ENCODE results near the gene CAV3. TPM values are rescaled to one million over a fixed set of nuclear protein-coding genes. Genes with fewer than 3 reads are reported as not detected.

Gene CAV3
- total RNA-seq, 3 donors from 2014 or later: not detected

DNA sequence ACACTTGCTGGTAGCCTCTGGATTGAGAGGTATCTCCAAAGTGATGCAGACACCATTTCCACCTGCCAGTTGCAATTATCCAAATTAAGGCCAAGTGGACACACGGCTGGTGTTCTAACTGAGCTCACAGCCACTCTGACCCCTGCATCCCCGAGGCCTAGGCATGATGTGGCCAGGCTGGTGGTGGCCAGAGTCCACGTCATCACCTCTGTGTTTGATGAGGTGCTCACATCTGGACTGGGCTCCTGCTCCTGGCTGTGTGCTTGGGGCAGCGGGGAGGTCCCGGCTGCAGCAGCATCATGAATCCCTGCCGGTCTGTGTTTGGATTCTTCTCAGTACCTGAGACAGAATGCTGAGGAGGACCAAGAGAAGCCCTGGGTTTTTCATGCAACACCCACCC is 30.9 kb downstream of the CAV3 start:
- peaks cover 19% of the 10 kb centered on the region for H3K4me1 ChIP-seq (ENCODE audit: low read depth)
- TF ChIP-seq, protein P1, sequence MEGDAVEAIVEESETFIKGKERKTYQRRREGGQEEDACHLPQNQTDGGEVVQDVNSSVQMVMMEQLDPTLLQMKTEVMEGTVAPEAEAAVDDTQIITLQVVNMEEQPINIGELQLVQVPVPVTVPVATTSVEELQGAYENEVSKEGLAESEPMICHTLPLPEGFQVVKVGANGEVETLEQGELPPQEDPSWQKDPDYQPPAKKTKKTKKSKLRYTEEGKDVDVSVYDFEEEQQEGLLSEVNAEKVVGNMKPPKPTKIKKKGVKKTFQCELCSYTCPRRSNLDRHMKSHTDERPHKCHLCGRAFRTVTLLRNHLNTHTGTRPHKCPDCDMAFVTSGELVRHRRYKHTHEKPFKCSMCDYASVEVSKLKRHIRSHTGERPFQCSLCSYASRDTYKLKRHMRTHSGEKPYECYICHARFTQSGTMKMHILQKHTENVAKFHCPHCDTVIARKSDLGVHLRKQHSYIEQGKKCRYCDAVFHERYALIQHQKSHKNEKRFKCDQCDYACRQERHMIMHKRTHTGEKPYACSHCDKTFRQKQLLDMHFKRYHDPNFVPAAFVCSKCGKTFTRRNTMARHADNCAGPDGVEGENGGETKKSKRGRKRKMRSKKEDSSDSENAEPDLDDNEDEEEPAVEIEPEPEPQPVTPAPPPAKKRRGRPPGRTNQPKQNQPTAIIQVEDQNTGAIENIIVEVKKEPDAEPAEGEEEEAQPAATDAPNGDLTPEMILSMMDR (IDR thresholded peaks at IDR 0.05): no peak
- DNase-seq (no peak), ATAC-seq (no peak)
- H3K9me3 ChIP-seq: no peaks in the 10 kb centered on the region
- intact Hi-C loops (cut with DNase I, micrococcal nuclease): no loop called here
- H3K36me3 ChIP-seq (ENCODE audit: low read depth): no peaks in the 10 kb centered on the region
- no peak overlapping the region for H3K4me3 ChIP-seq

GRCh38 chr3:8765528-8765927 is 31.9 kb downstream of the CAV3 start:
- Histone ChIP-seq H3K36me3 (ENCODE audit: low read depth) (no peaks in the 10 kb centered on the region), H3K4me1 (ENCODE audit: low read depth) (peaks cover 19% of the 10 kb centered on the region), H3K4me3 (no peak overlapping the region), H3K9me3 (no peaks in the 10 kb centered on the region)
- intact Hi-C loops (cut with DNase I, micrococcal nuclease): no loop called here
- TF ChIP-seq, protein P1 (IDR thresholded peaks at IDR 0.05): no peak
- ATAC-seq (no peak), DNase-seq (no peak)

- Histone ChIP-seq H3K4me3 (no peak overlapping the region), H3K9me3 (no peaks in the 10 kb centered on the region), H3K4me1 (ENCODE audit: low read depth) (peaks cover 19% of the 10 kb centered on the region), H3K36me3 (ENCODE audit: low read depth) (no peaks in the 10 kb centered on the region)
- intact Hi-C loops (cut with DNase I, micrococcal nuclease): no loop called here
- ATAC-seq (no peak), DNase-seq (no peak)
- TF ChIP-seq, protein P1 (IDR thresholded peaks at IDR 0.05): no peak
Measured at GRCh38 chr3:8766148-8766547, 32.5 kb downstream of the CAV3 start.

- intact Hi-C loops (cut with DNase I, micrococcal nuclease): no loop called here
- no peak for DNase-seq
- no peaks in the 10 kb centered on the region for H3K36me3 ChIP-seq (ENCODE audit: low read depth)
- H3K9me3 ChIP-seq: no peaks in the 10 kb centered on the region
- H3K4me3 ChIP-seq: no peak overlapping the region
- TF ChIP-seq, protein P1 (IDR thresholded peaks at IDR 0.05): no peak
- H3K4me1 ChIP-seq (ENCODE audit: low read depth): peaks cover 19% of the 10 kb centered on the region
- ATAC-seq: no peak
Measured at GRCh38 chr3:8767256-8767666, 33.7 kb downstream of the CAV3 start.

DNA sequence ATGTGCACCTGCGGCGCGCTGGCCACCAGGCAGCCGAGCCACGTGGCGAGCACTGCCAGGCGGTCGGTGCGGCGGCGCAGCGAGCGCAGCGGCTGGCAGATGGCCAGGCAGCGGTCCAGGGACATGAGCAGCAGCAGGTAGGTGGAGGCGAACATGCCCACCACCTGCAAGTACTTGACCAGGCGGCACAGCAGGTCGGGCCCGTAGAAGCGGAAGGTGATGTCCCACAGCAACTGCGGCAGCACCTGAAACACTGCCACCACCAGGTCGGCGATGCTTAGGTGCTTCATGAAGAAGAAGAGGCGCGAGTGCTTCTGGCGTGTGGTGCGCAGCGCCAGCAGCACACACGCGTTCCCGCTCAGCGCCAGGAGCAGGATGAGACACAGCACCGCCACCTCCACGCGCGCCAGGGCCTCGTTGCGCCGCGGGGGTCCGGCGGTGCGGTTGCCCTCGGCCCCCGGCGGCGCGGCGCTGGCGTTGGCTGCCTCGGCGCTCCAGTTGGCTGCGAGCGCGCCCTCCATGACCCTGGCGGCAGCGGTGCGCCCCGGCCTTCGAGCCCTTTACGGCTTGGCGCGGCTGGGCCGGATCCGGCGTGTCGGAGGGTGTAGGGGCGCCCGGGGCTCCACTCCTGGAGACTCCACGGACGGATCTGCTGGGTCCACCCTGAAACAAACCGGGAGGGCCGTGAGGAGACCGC is 34.2 kb downstream of the CAV3 start:
- H3K4me1 ChIP-seq (ENCODE audit: low read depth): peaks cover 19% of the 10 kb centered on the region
- no peaks in the 10 kb centered on the region for H3K9me3 ChIP-seq
- DNase-seq: peak; percentile 51 to 59 (median 52)
- intact Hi-C loops (cut with DNase I, micrococcal nuclease): no loop called here
- ATAC-seq: peak; percentile 72
- TF ChIP-seq, protein P1 (IDR thresholded peaks at IDR 0.05): no peak
- no peak overlapping the region for H3K4me3 ChIP-seq
- no peaks in the 10 kb centered on the region for H3K36me3 ChIP-seq (ENCODE audit: low read depth)
